Measurements from ENCODE around the gene MACROD2.

The MACROD2 gene

DNA sequence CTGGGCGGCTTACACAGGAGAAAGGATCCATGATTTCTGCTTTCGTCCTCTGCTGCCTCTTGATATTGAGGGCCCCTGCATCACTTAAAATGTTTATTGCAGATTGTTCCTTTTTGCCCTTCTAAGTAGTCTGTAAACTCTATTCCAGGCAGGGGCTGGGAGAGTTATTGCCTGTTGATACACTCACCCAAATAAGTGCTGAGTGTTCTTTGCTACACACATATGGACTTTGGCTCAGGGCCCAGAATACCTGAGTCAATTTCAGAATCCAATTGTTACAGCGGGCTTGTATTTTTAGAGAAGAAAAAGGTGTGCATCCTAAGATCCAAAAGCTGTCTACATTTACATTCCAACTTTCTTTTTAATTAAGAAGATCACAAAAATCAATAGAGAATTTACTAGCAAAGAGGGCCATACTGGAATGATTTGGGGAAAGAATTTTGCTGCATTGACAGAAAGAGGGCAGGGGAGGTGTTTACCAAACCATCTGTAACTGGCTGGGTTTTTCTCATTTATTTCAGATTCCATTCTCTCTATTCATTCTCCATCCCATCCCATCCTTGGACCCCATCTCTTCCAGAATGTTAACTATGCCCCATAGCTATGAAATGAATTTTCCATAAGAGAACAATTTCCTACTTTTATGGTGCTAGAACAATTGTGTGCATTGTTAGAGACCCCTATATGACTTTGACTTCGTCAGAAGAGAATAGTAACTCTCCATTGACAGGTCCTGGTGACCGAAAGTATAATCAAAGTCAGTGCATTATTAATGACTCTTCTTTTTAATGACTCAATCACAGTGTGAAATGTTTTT is 1302.0 kb downstream of the MACROD2 start:
- no peak for TF ChIP-seq CTCF (conservative IDR thresholded peaks at IDR 0.05; ENCODE audit: control insufficient read depth, insufficient read depth, low read depth, low read length)
- H3K4me3 ChIP-seq (ENCODE audit: control insufficient read depth, low read depth, low read length): no peak overlapping the region
- DNase-seq (ENCODE audit: low read depth): no peak

GRCh38 chr20:15302075-15302474 is 1306.8 kb downstream of the MACROD2 start:
- no peak overlapping the region for H3K4me3 ChIP-seq (ENCODE audit: control insufficient read depth, low read depth, low read length)
- TF ChIP-seq CTCF (conservative IDR thresholded peaks at IDR 0.05; ENCODE audit: control insufficient read depth, insufficient read depth, low read depth, low read length): no peak
- no peak for DNase-seq (ENCODE audit: low read depth)

- no peak for TF ChIP-seq CTCF (conservative IDR thresholded peaks at IDR 0.05; ENCODE audit: control insufficient read depth, insufficient read depth, low read depth, low read length)
- H3K4me3 ChIP-seq (ENCODE audit: control insufficient read depth, low read depth, low read length): no peak overlapping the region
- DNase-seq (ENCODE audit: low read depth): no peak
Observed at GRCh38 chr20:15310361-15310760, 1315.0 kb downstream of the MACROD2 start.

DNA sequence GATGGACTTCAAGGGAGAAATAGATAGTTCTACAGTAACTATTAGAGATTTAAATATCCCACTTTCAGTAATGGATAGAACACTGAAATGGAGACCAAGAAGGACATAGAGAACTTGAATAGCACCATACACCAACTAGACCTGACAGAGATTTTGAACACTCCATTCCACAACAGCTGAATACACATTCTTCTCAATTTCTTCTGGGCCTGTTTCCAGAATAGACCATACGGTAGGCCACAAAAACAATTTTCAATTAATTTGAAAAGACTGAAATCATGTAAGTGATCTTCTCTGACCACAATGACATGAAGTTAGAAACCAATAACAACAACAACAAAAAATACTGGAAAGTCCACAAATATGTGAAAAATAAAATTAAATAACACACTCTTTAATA is 1321.2 kb downstream of the MACROD2 start:
- no peak for DNase-seq (ENCODE audit: low read depth)
- TF ChIP-seq CTCF (conservative IDR thresholded peaks at IDR 0.05; ENCODE audit: control insufficient read depth, insufficient read depth, low read depth, low read length): no peak
- H3K4me3 ChIP-seq (ENCODE audit: control insufficient read depth, low read depth, low read length): no peak overlapping the region

DNA sequence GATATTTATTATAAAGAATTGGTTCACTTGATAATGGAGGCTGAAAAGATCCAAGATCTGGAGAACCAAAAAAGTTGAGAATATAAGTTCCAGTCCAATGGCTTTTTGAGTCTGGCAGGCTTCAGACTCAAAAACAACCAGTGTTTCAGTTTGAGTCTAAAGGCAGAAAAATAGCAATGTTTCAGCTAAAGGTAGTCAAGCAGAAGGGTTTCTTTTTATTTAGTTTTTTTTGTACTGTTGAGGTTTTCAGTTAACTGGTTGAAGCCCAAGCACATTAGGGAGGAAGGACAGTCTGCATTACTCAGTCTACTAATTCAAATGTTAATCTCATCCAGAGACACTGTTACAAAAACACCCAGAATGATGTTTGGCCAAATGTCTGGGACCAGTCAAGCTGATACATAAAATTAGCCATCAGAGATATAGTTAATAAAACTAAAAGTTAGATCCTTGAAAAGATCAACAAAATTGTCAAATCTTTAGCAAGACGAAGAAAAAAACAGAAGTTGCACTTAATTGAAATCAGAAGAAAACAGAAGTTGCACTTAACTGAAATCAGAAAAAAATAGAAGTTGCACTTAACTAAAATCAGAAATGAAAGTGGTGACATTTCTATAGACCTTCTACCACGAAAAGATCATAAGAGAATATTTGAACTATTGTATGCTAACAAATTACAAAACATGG is 1322.4 kb downstream of the MACROD2 start:
- H3K4me3 ChIP-seq (ENCODE audit: control insufficient read depth, low read depth, low read length): no peak overlapping the region
- no peak for DNase-seq (ENCODE audit: low read depth)
- no peak for TF ChIP-seq CTCF (conservative IDR thresholded peaks at IDR 0.05; ENCODE audit: control insufficient read depth, insufficient read depth, low read depth, low read length)

DNA sequence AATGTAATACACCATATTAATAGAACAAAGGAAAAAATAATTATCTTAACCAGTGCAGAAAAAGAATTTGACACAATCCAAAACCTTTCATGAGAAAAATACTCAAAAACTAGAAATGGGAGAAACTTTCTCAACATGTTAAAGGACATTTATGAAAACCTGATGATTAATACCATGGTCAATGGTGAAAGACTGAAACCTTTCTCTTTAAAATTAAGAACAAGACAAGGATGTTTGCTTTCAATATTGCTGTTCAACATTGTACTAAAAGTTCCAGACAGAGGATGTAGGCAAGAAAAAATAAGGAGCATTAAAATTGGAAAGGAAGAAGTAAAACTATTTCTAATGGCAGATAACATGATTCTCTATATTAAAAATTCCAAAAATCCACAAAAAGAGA is 1323.4 kb downstream of the MACROD2 start:
- H3K4me3 ChIP-seq (ENCODE audit: control insufficient read depth, low read depth, low read length): no peak overlapping the region
- TF ChIP-seq CTCF (conservative IDR thresholded peaks at IDR 0.05; ENCODE audit: control insufficient read depth, insufficient read depth, low read depth, low read length): no peak
- DNase-seq (ENCODE audit: low read depth): no peak
